WTC11 (cell line): ENCODE results near the gene CLDN7.

Experiments
- CTCF ChIP-seq: fragments of 200-600 bp; IDR thresholded peaks from 2 replicates; pipeline ENCODE4 v1.8.0; 2022; ENCODE audit warnings: antibody characterized with exemption
- JUN ChIP-seq: sonication (generic); formaldehyde crosslinking; IDR thresholded peaks from 2 replicates; pipeline ENCODE4 v1.8.0; 2023; ENCODE audit warnings: mild to moderate bottlenecking, missing genetic modification reagents
- SP1 ChIP-seq: sonication (generic); formaldehyde crosslinking; conservative IDR thresholded peaks from 2 replicates; pipeline ENCODE4 v1.8.1; 2022; ENCODE audit warnings: missing genetic modification reagents
- STAT6 ChIP-seq: sonication (generic); formaldehyde crosslinking; conservative IDR thresholded peaks from 2 replicates; pipeline ENCODE4 v1.8.1; 2023; ENCODE audit warnings: mild to moderate bottlenecking, low read depth, missing genetic modification reagents, moderate library complexity
- ZNF232 ChIP-seq: sonication (generic); formaldehyde crosslinking; IDR thresholded peaks from 2 replicates; pipeline ENCODE4 v1.8.0; 2022; ENCODE audit warnings: mild to moderate bottlenecking, missing genetic modification reagents

DNA sequence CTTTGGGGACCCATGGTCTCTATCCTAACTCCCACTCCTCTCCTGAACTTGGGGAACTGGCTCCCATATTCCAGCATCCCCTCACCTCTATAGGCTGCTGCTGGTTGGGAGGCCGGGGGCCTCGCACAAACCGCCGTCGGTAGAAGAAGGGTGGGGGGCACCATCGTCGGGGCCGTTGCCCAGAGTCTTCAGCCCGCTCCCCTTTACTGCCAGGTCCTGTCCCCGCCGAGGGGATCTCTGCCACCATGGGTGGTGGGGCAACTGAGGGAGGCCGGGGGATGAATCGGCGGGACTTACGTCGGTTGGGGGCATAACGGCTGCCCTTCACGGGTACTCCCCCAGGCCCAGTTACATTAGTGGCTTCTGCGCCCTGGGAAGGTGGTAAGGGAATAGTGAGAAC is 27.9 kb upstream of the CLDN7 start:
- TF ChIP-seq STAT6 (CRISPR knock-in tag) (no peak), JUN (CRISPR knock-in tag) (no peak), CTCF (no peak), SP1 (CRISPR knock-in tag) (no peak), ZNF232 (no peak)
